Measurements from ENCODE around the gene TMPO. TPM values are rescaled to one million over a fixed set of nuclear protein-coding genes. Genes with fewer than 3 reads are reported as not detected.
A peak's percentile ranks its signal among the peaks of the same experiment; 100 is the strongest.

TMPO gene
- total and polyA plus RNA-seq, 10 of the 15 experiments (the other 5 are each of a cell fraction or from before 2014, with no cell fraction given): 79.8 to 246 (median 179) TPM

- TF ChIP-seq ZBTB40 (IDR thresholded peaks at IDR 0.05; ENCODE audit: borderline replicate concordance) (peak; percentile 83), RUNX3 (IDR thresholded peaks at IDR 0.05; ENCODE audit: low read length) (peak; percentile 79), RBBP5 (conservative IDR thresholded peaks at IDR 0.05) (no peak), IKZF2 (IDR thresholded peaks at IDR 0.05) (peak; percentile 10 to 22; a peak in 3 of 4 replicates), POLR2A (IDR thresholded peaks at IDR 0.05; ENCODE audit: low read depth, low read length) (no peak), CBX3 (IDR thresholded peaks at IDR 0.05; ENCODE audit: borderline replicate concordance, low read depth) (no peak), TBL1XR1 (IDR thresholded peaks at IDR 0.05; ENCODE audit: low read depth, low read length) (peak; percentile 82; the same call in 1 of the 2 replicates), LARP7 (IDR thresholded peaks at IDR 0.05) (peak; percentile 48; the same call in 1 of the 2 replicates), CTCF (IDR thresholded peaks at IDR 0.05 in 2 of 3, conservative IDR thresholded peaks at IDR 0.05 in 1 of 3; ENCODE audit: control insufficient read depth in 2 of 3, extremely low read depth in 1 of 3, insufficient read depth in 1 of 3, low read depth in 3 of 3, low read length in 3 of 3) (no peak), RB1 (IDR thresholded peaks at IDR 0.05; ENCODE audit: borderline replicate concordance) (0 out of 2 replicates have a peak, but pooled peaks have one; percentile 71), ATF7 (IDR thresholded peaks at IDR 0.05; ENCODE audit: low read depth) (no peak; the same call in 1 of the 2 replicates), BRCA1 (IDR thresholded peaks at IDR 0.05; ENCODE audit: low read depth, low read length) (no peak), STAT3 (IDR thresholded peaks at IDR 0.05; ENCODE audit: low read depth, low read length) (no peak), YBX1 (IDR thresholded peaks at IDR 0.05) (no peak), ATF2 (IDR thresholded peaks at IDR 0.05; ENCODE audit: low read length) (peak; percentile 69; the same call in 1 of the 2 replicates), ZBTB4 (CRISPR knock-in tag; IDR thresholded peaks at IDR 0.05) (no peak), POLR2AphosphoS5 (IDR thresholded peaks at IDR 0.05; ENCODE audit: low read length) (no peak), SKIL (IDR thresholded peaks at IDR 0.05; ENCODE audit: low read depth, poor library complexity, severe bottlenecking) (peak; percentile 84)
Observed at GRCh38 chr12:98503342-98503591, 12.1 kb upstream of the TMPO start (continued).

Data from GM12878 (cell line).